K562 (cell line): ENCODE data around the gene LRRK2.

ENCODE experiments used
- ATF1 ChIP-seq, 2 experiments: fragments of 450-650 bp in 1 of 2; IDR thresholded peaks; 2 replicates each; pipeline ENCODE4 v1.6.1; 2016; ENCODE audit warnings: missing compliant biosample characterization in 1 of 2, missing genetic modification characterization in 1 of 2
- CTCF ChIP-seq, 3 experiments: IDR thresholded peaks in 2 of 3; conservative IDR thresholded peaks in 1 of 3; 2 replicates each; pipeline ENCODE4 v1.5.1; 2011 to 2012; ENCODE audit warnings: low read length in 3 of 3, mild to moderate bottlenecking in 3 of 3, control low read depth in 2 of 3, improper control_type of control experiment in 1 of 3, inconsistent platforms in 1 of 3, low read depth in 1 of 3, mixed read lengths in 1 of 3, moderate library complexity in 1 of 3; ENCODE audit not compliant: insufficient read depth in 2 of 3
- ELK1 ChIP-seq: sonication (generic); formaldehyde crosslinking; IDR thresholded peaks from 2 replicates; pipeline ENCODE4 v1.8.1; 2022; ENCODE audit warnings: missing genetic modification reagents
- HMBOX1 ChIP-seq: sonication (generic); IDR thresholded peaks from 2 replicates; pipeline ENCODE4 v1.6.1; 2016
- KDM1A ChIP-seq, 2 experiments: fragments of 450-650 bp; IDR thresholded peaks; 2 replicates each; pipeline ENCODE4 v1.6.1; 2016; ENCODE audit warnings: mild to moderate bottlenecking in 2 of 2
- MAX ChIP-seq: sonication (generic); formaldehyde crosslinking; IDR thresholded peaks from 2 replicates; pipeline ENCODE4 v1.9.0; 2022; ENCODE audit warnings: mild to moderate bottlenecking, missing genetic modification reagents
- MYC ChIP-seq, 2 experiments: fragments of 250-450 bp in 1 of 2; sonication (Bioruptor Pico) in 1 of 2; IDR thresholded peaks; 2 replicates each; pipeline versions ENCODE4 v1.5.1 to v1.6.1; 2012 to 2021; ENCODE audit warnings: low read depth in 2 of 2, borderline replicate concordance in 1 of 2, improper control_type of control experiment in 1 of 2, low read length in 1 of 2, mild to moderate bottlenecking in 1 of 2, moderate library complexity in 1 of 2
- POLR2AphosphoS5 ChIP-seq: IDR thresholded peaks from 2 replicates; pipeline ENCODE4 v1.6.1; 2011; ENCODE audit warnings: mild to moderate bottlenecking, low read depth, low read length, moderate library complexity; ENCODE audit not compliant: control insufficient read depth, insufficient read depth
- ZNF609 ChIP-seq: sonication (generic); formaldehyde crosslinking; IDR thresholded peaks from 2 replicates; pipeline ENCODE4 v1.8.1; 2023; ENCODE audit warnings: missing genetic modification reagents, mild to moderate bottlenecking, borderline replicate concordance

- TF ChIP-seq ATF1 (CRISPR knock-in tag; IDR thresholded peaks at IDR 0.05) (no peak), ATF1 (tag; IDR thresholded peaks at IDR 0.05) (no peak), CTCF (IDR thresholded peaks at IDR 0.05 in 2 of 3, conservative IDR thresholded peaks at IDR 0.05 in 1 of 3; ENCODE audit: insufficient read depth in 2 of 3, low read depth in 1 of 3, low read length in 3 of 3) (no peak), KDM1A (IDR thresholded peaks at IDR 0.05) (no peak), ZNF609 (CRISPR knock-in tag) (no peak), MYC (IDR thresholded peaks at IDR 0.05; ENCODE audit: low read depth, low read length) (no peak), MYC (CRISPR knock-in tag; IDR thresholded peaks at IDR 0.05; ENCODE audit: borderline replicate concordance, low read depth) (no peak), POLR2AphosphoS5 (no peak), MAX (CRISPR knock-in tag) (no peak), HMBOX1 (no peak), ELK1 (CRISPR knock-in tag) (no peak)
Observed at GRCh38 chr12:40197590-40197989, 27.2 kb upstream of the LRRK2 start.
